CD4-positive, CD25-positive, alpha-beta regulatory T cell (primary cell): Measurements from ENCODE around the gene GABBR2. TPM values are rescaled to one million over a fixed set of nuclear protein-coding genes. Genes with fewer than 3 reads are reported as not detected.

Source experiments
- polyA plus RNA-seq, 4 donors: library from polyadenylated mRNA; unstranded; fragments of 300-500 nt; fragmentation: Illumina TruSeq; gene quantifications; one replicate each; pipeline ENCODE4 v1.2.3, GENCODE V29; 2021
- total RNA-seq: library from RNA; stranded (reverse); gene quantifications from one replicate; pipeline ENCODE4 v1.2.3, GENCODE V29; 2022

GABBR2 gene
- total and polyA plus RNA-seq, 5 donors from 2014 or later: not detected

Other genes starting within 250 kb of the GABBR2 start
- 8.2 TPM for gene ANKS6, start 87.6 kb upstream of the GABBR2 start, total RNA-seq
- gene ANKS6, start 87.6 kb upstream of the GABBR2 start, polyA plus RNA-seq: 1 to 10 TPM; 2.4 to 2.9 (median 2.5) TPM
- 4.7 TPM for gene GALNT12, start 98.7 kb upstream of the GABBR2 start, total RNA-seq
- 1 to 10 TPM; 1.4 to 3.1 (median 2.0) TPM for gene GALNT12, start 98.7 kb upstream of the GABBR2 start, polyA plus RNA-seq
- gene COL15A1, start 235.0 kb upstream of the GABBR2 start, total RNA-seq: not detected
- under 1 TPM in 3 of 4 donors, not detected in 1; 0.03 to 0.10 (median 0.06) TPM for gene COL15A1, start 235.0 kb upstream of the GABBR2 start, polyA plus RNA-seq